Measurements from ENCODE around the gene VWF.
A peak's percentile ranks its signal among the peaks of the same experiment; 100 is the strongest.
"Not testable (repeated sequence)": the region's sequence is repeated elsewhere in the genome, so short reads cannot be mapped to it uniquely, and the experiment has no call there.

VWF gene

GRCh38 chr12:6018265-6018664 is 106.2 kb downstream of the VWF start:
- no peaks in the 10 kb centered on the region for H3K4me1 ChIP-seq (ENCODE audit: control insufficient read depth, insufficient read depth, low read length)
- no peaks in the 10 kb centered on the region for H3K36me3 ChIP-seq (ENCODE audit: control insufficient read depth in 2 of 2, insufficient read depth in 2 of 2, low read length in 2 of 2)
- H3K4me3 ChIP-seq (ENCODE audit: low read length in 2 of 2): no peak overlapping the region
- H3K9me3 ChIP-seq (ENCODE audit: control insufficient read depth in 2 of 2, low read length in 2 of 2): no peaks in the 10 kb centered on the region
- H3K27me3 ChIP-seq (ENCODE audit: control insufficient read depth in 1 of 2, insufficient read depth in 2 of 2, low read length in 2 of 2): no peaks in the 10 kb centered on the region
- no peak overlapping the region for H3K27ac ChIP-seq (ENCODE audit: low read length)
- H3K9ac ChIP-seq (ENCODE audit: low read length in 2 of 2): no peak overlapping the region

- Histone ChIP-seq H3K4me3 (ENCODE audit: low read length in 2 of 2) (no peak overlapping the region), H3K27ac (ENCODE audit: low read length) (no peak overlapping the region), H3K9ac (ENCODE audit: low read length in 2 of 2) (no peak overlapping the region), H3K27me3 (ENCODE audit: control insufficient read depth in 1 of 2, insufficient read depth in 2 of 2, low read length in 2 of 2) (no peaks in the 10 kb centered on the region), H3K4me1 (ENCODE audit: control insufficient read depth, insufficient read depth, low read length) (no peaks in the 10 kb centered on the region), H3K9me3 (ENCODE audit: control insufficient read depth in 2 of 2, low read length in 2 of 2) (no peaks in the 10 kb centered on the region), H3K36me3 (ENCODE audit: control insufficient read depth in 2 of 2, insufficient read depth in 2 of 2, low read length in 2 of 2) (no peaks in the 10 kb centered on the region)
These were observed 107.7 kb downstream of the VWF start for GRCh38 chr12:6016756-6017155.

GRCh38 chr12:6016004-6016403 is 108.5 kb downstream of the VWF start:
- not testable (repeated sequence) for H3K9me3 ChIP-seq (ENCODE audit: control insufficient read depth in 2 of 2, low read length in 2 of 2); H3K4me3 ChIP-seq (ENCODE audit: low read length in 2 of 2); H3K4me1 ChIP-seq (ENCODE audit: control insufficient read depth, insufficient read depth, low read length); H3K27me3 ChIP-seq (ENCODE audit: control insufficient read depth in 1 of 2, insufficient read depth in 2 of 2, low read length in 2 of 2); H3K27ac ChIP-seq (ENCODE audit: low read length); H3K9ac ChIP-seq (ENCODE audit: low read length in 2 of 2); H3K36me3 ChIP-seq (ENCODE audit: control insufficient read depth in 2 of 2, insufficient read depth in 2 of 2, low read length in 2 of 2)

GRCh38 chr12:6015271-6015670 is 109.2 kb downstream of the VWF start:
- not testable (repeated sequence) for H3K4me1 ChIP-seq (ENCODE audit: control insufficient read depth, insufficient read depth, low read length); H3K4me3 ChIP-seq (ENCODE audit: low read length in 2 of 2); H3K9ac ChIP-seq (ENCODE audit: low read length in 2 of 2); H3K36me3 ChIP-seq (ENCODE audit: control insufficient read depth in 2 of 2, insufficient read depth in 2 of 2, low read length in 2 of 2); H3K27ac ChIP-seq (ENCODE audit: low read length); H3K9me3 ChIP-seq (ENCODE audit: control insufficient read depth in 2 of 2, low read length in 2 of 2); H3K27me3 ChIP-seq (ENCODE audit: control insufficient read depth in 1 of 2, insufficient read depth in 2 of 2, low read length in 2 of 2)

GRCh38 chr12:6010631-6011350 is 113.7 kb downstream of the VWF start:
- H3K4me1 ChIP-seq (ENCODE audit: control insufficient read depth, insufficient read depth, low read length); H3K27me3 ChIP-seq (ENCODE audit: control insufficient read depth in 1 of 2, insufficient read depth in 2 of 2, low read length in 2 of 2); H3K9me3 ChIP-seq (ENCODE audit: control insufficient read depth in 2 of 2, low read length in 2 of 2); H3K27ac ChIP-seq (ENCODE audit: low read length); H3K4me3 ChIP-seq (ENCODE audit: low read length in 2 of 2); H3K36me3 ChIP-seq (ENCODE audit: control insufficient read depth in 2 of 2, insufficient read depth in 2 of 2, low read length in 2 of 2); H3K9ac ChIP-seq (ENCODE audit: low read length in 2 of 2): not testable (repeated sequence)

- H3K4me1 ChIP-seq (ENCODE audit: control insufficient read depth, insufficient read depth, low read length): no peaks in the 10 kb centered on the region
- no peaks in the 10 kb centered on the region for H3K36me3 ChIP-seq (ENCODE audit: control insufficient read depth in 2 of 2, insufficient read depth in 2 of 2, low read length in 2 of 2)
- no peaks in the 10 kb centered on the region for H3K9me3 ChIP-seq (ENCODE audit: control insufficient read depth in 2 of 2, low read length in 2 of 2)
- no peak overlapping the region for H3K9ac ChIP-seq (ENCODE audit: low read length in 2 of 2)
- H3K27ac ChIP-seq (ENCODE audit: low read length): no peak overlapping the region
- H3K4me3 ChIP-seq (ENCODE audit: low read length in 2 of 2): no peak overlapping the region
- no peaks in the 10 kb centered on the region for H3K27me3 ChIP-seq (ENCODE audit: control insufficient read depth in 1 of 2, insufficient read depth in 2 of 2, low read length in 2 of 2)
These were observed 127.2 kb downstream of the VWF start for GRCh38 chr12:5997260-5997659.

GRCh38 chr12:5996459-5996858 is 128.0 kb downstream of the VWF start:
- no peaks in the 10 kb centered on the region for H3K9me3 ChIP-seq (ENCODE audit: control insufficient read depth in 2 of 2, low read length in 2 of 2)
- H3K27me3 ChIP-seq (ENCODE audit: control insufficient read depth in 1 of 2, insufficient read depth in 2 of 2, low read length in 2 of 2): no peaks in the 10 kb centered on the region
- H3K27ac ChIP-seq (ENCODE audit: low read length): no peak overlapping the region
- no peaks in the 10 kb centered on the region for H3K36me3 ChIP-seq (ENCODE audit: control insufficient read depth in 2 of 2, insufficient read depth in 2 of 2, low read length in 2 of 2)
- H3K4me3 ChIP-seq (ENCODE audit: low read length in 2 of 2): no peak overlapping the region
- H3K4me1 ChIP-seq (ENCODE audit: control insufficient read depth, insufficient read depth, low read length): no peaks in the 10 kb centered on the region
- H3K9ac ChIP-seq (ENCODE audit: low read length in 2 of 2): no peak overlapping the region

GRCh38 chr12:5989621-5990020 is 134.8 kb downstream of the VWF start:
- Histone ChIP-seq H3K4me1 (ENCODE audit: control insufficient read depth, insufficient read depth, low read length) (peaks cover 7% of the 10 kb centered on the region), H3K27me3 (ENCODE audit: control insufficient read depth in 1 of 2, insufficient read depth in 2 of 2, low read length in 2 of 2) (no peaks in the 10 kb centered on the region), H3K4me3 (ENCODE audit: low read length in 2 of 2) (no peak overlapping the region), H3K9me3 (ENCODE audit: control insufficient read depth in 2 of 2, low read length in 2 of 2) (no peaks in the 10 kb centered on the region), H3K36me3 (ENCODE audit: control insufficient read depth in 2 of 2, insufficient read depth in 2 of 2, low read length in 2 of 2) (no peaks in the 10 kb centered on the region), H3K27ac (ENCODE audit: low read length) (no peak overlapping the region), H3K9ac (ENCODE audit: low read length in 2 of 2) (no peak overlapping the region)

GRCh38 chr12:5988659-5989116 is 135.8 kb downstream of the VWF start:
- no peaks in the 10 kb centered on the region for H3K27me3 ChIP-seq (ENCODE audit: control insufficient read depth in 1 of 2, insufficient read depth in 2 of 2, low read length in 2 of 2)
- peak overlapping the region; percentile 1 to 58 for H3K9ac ChIP-seq (ENCODE audit: low read length in 2 of 2)
- H3K9me3 ChIP-seq (ENCODE audit: control insufficient read depth in 2 of 2, low read length in 2 of 2): no peaks in the 10 kb centered on the region
- H3K36me3 ChIP-seq (ENCODE audit: control insufficient read depth in 2 of 2, insufficient read depth in 2 of 2, low read length in 2 of 2): no peaks in the 10 kb centered on the region
- peak overlapping the region; percentile 37 for H3K27ac ChIP-seq (ENCODE audit: low read length)
- peaks cover 7% of the 10 kb centered on the region for H3K4me1 ChIP-seq (ENCODE audit: control insufficient read depth, insufficient read depth, low read length)
- H3K4me3 ChIP-seq (ENCODE audit: low read length in 2 of 2): no peak overlapping the region

- Histone ChIP-seq H3K27ac (ENCODE audit: low read length) (peak overlapping the region; percentile 37), H3K4me3 (ENCODE audit: low read length in 2 of 2) (no peak overlapping the region), H3K9ac (ENCODE audit: low read length in 2 of 2) (no peak overlapping the region), H3K9me3 (ENCODE audit: control insufficient read depth in 2 of 2, low read length in 2 of 2) (no peaks in the 10 kb centered on the region), H3K4me1 (ENCODE audit: control insufficient read depth, insufficient read depth, low read length) (peaks cover 7% of the 10 kb centered on the region), H3K36me3 (ENCODE audit: control insufficient read depth in 2 of 2, insufficient read depth in 2 of 2, low read length in 2 of 2) (no peaks in the 10 kb centered on the region), H3K27me3 (ENCODE audit: control insufficient read depth in 1 of 2, insufficient read depth in 2 of 2, low read length in 2 of 2) (no peaks in the 10 kb centered on the region)
These were observed 136.4 kb downstream of the VWF start for GRCh38 chr12:5988088-5988487.

GRCh38 chr12:5987573-5987972 is 136.9 kb downstream of the VWF start:
- H3K27ac ChIP-seq (ENCODE audit: low read length): peak overlapping the region; percentile 37
- peaks cover 7% of the 10 kb centered on the region for H3K4me1 ChIP-seq (ENCODE audit: control insufficient read depth, insufficient read depth, low read length)
- H3K9ac ChIP-seq (ENCODE audit: low read length in 2 of 2): no peak overlapping the region

More at GRCh38 chr12:5987573-5987972, 136.9 kb downstream of the VWF start:
- no peaks in the 10 kb centered on the region for H3K9me3 ChIP-seq (ENCODE audit: control insufficient read depth in 2 of 2, low read length in 2 of 2)
- no peaks in the 10 kb centered on the region for H3K36me3 ChIP-seq (ENCODE audit: control insufficient read depth in 2 of 2, insufficient read depth in 2 of 2, low read length in 2 of 2)
- H3K4me3 ChIP-seq (ENCODE audit: low read length in 2 of 2): no peak overlapping the region
- no peaks in the 10 kb centered on the region for H3K27me3 ChIP-seq (ENCODE audit: control insufficient read depth in 1 of 2, insufficient read depth in 2 of 2, low read length in 2 of 2)

Measured in stomach smooth muscle (tissue), 2 donors.